HFF-Myc (cell line): ENCODE data around the gene PCSK6.

Experiments
- DNase-seq: peaks from one replicate; pipeline ENCODE4 v3.0.0-alpha.2; 2011; ENCODE audit warnings: low read depth; ENCODE audit errors: extremely low read depth
- H3K4me3 ChIP-seq: replicated peaks from 2 replicates; pipeline ENCODE4 v1.5.1; 2011; ENCODE audit warnings: low read depth, mild to moderate bottlenecking, control low read depth, low read length
- CTCF ChIP-seq: IDR thresholded peaks from 2 replicates; pipeline ENCODE4 v1.5.1; 2012; ENCODE audit warnings: mild to moderate bottlenecking, low read depth, low read length, control low read depth; ENCODE audit errors: missing control alignments

The PCSK6 gene

GRCh38 chr15:101522621-101523559 lies 33.4 kb upstream of the PCSK6 start:
- DNase-seq, result no peak
- no peak for TF ChIP-seq CTCF
- no peak overlapping the region for H3K4me3 ChIP-seq

- TF ChIP-seq CTCF, result no peak
- no peak overlapping the region for H3K4me3 ChIP-seq
- DNase-seq, result no peak
Observed at GRCh38 chr15:101522091-101522490, 32.6 kb upstream of the PCSK6 start.

GRCh38 chr15:101521591-101521990 lies 32.1 kb upstream of the PCSK6 start:
- H3K4me3 ChIP-seq, result no peak overlapping the region
- no peak for TF ChIP-seq CTCF
- DNase-seq, result no peak

- TF ChIP-seq CTCF, result no peak
- DNase-seq, result no peak
- no peak overlapping the region for H3K4me3 ChIP-seq
Observed at GRCh38 chr15:101521069-101521468, 31.6 kb upstream of the PCSK6 start.

- H3K4me3 ChIP-seq, result no peak overlapping the region
- TF ChIP-seq CTCF, result no peak
- no peak for DNase-seq
Observed at GRCh38 chr15:101520395-101520794, 30.9 kb upstream of the PCSK6 start.

- no peak overlapping the region for H3K4me3 ChIP-seq
- no peak for TF ChIP-seq CTCF
- DNase-seq, result no peak
Observed at GRCh38 chr15:101517504-101517903, 28.0 kb upstream of the PCSK6 start.
